WERI-Rb-1 (cell line): Measurements from ENCODE around the gene KCTD1.

Experiments
- DNase-seq: peaks from one replicate; pipeline ENCODE4 v3.0.0-alpha.2; 2020
- H3K27ac ChIP-seq: fragments of 250-450 bp; sonication (Bioruptor Pico); 2 replicates; pipeline ENCODE4 v1.5.1; 2020; ENCODE audit warnings: mild to moderate bottlenecking, moderate library complexity
- H3K27me3 ChIP-seq: fragments of 250-450 bp; sonication (Bioruptor Pico); 2 replicates; pipeline ENCODE4 v1.5.1; 2021; ENCODE audit warnings: mild to moderate bottlenecking, low read depth, moderate library complexity; ENCODE audit not compliant: insufficient read depth, severe bottlenecking
- H3K36me3 ChIP-seq: fragments of 250-450 bp; sonication (Bioruptor Pico); 2 replicates; pipeline ENCODE4 v1.5.1; 2020; ENCODE audit warnings: mild to moderate bottlenecking, moderate library complexity
- H3K4me3 ChIP-seq: 2 replicates; pipeline ENCODE4 v1.5.1; 2011; ENCODE audit warnings: low read depth, mild to moderate bottlenecking, control low read depth, low read length
- H3K9me3 ChIP-seq: fragments of 250-450 bp; sonication (Bioruptor Pico); 2 replicates; pipeline ENCODE4 v1.5.1; 2021; ENCODE audit warnings: mild to moderate bottlenecking, moderate library complexity; ENCODE audit not compliant: severe bottlenecking
- TF ChIP-seq, protein P1 (sequence below): IDR thresholded peaks from 2 replicates; pipeline ENCODE4 v1.5.1; 2011; ENCODE audit warnings: low read depth, mild to moderate bottlenecking, control low read depth, inconsistent platforms, low read length

The KCTD1 gene

DNA sequence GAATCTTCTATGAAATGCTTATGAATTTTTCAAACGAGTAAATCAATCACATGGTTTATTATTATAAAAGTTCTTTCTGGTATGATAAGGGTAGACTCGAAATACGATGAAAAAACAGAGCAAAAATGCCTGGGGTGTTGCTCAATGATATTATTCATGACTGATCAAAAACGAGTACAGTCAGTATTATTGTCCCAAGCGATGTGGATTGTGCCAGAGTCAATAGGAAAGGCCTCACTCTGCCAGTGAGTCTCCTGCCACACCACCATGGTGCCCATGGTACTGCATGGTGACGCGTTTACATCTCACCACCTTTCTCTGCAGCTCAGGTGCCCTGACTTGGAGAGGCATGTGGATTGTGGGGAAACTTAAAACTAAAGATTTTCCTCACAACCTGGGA, 58.5 kb downstream of the KCTD1 start:
- Histone ChIP-seq H3K36me3 (no peaks in the 10 kb centered on the region), H3K27ac (no peak overlapping the region), H3K27me3 (no peaks in the 10 kb centered on the region), H3K4me3 (no peak overlapping the region), H3K9me3 (no peaks in the 10 kb centered on the region)
- DNase-seq: no peak
- TF ChIP-seq, protein P1, sequence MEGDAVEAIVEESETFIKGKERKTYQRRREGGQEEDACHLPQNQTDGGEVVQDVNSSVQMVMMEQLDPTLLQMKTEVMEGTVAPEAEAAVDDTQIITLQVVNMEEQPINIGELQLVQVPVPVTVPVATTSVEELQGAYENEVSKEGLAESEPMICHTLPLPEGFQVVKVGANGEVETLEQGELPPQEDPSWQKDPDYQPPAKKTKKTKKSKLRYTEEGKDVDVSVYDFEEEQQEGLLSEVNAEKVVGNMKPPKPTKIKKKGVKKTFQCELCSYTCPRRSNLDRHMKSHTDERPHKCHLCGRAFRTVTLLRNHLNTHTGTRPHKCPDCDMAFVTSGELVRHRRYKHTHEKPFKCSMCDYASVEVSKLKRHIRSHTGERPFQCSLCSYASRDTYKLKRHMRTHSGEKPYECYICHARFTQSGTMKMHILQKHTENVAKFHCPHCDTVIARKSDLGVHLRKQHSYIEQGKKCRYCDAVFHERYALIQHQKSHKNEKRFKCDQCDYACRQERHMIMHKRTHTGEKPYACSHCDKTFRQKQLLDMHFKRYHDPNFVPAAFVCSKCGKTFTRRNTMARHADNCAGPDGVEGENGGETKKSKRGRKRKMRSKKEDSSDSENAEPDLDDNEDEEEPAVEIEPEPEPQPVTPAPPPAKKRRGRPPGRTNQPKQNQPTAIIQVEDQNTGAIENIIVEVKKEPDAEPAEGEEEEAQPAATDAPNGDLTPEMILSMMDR: no peak

GRCh38 chr18:26489191-26489590, 59.2 kb downstream of the KCTD1 start:
- H3K27ac ChIP-seq: no peak overlapping the region
- H3K36me3 ChIP-seq: no peaks in the 10 kb centered on the region
- TF ChIP-seq, protein P1: no peak
- DNase-seq: no peak
- no peak overlapping the region for H3K4me3 ChIP-seq
- H3K27me3 ChIP-seq: no peaks in the 10 kb centered on the region
- H3K9me3 ChIP-seq: no peaks in the 10 kb centered on the region

DNA sequence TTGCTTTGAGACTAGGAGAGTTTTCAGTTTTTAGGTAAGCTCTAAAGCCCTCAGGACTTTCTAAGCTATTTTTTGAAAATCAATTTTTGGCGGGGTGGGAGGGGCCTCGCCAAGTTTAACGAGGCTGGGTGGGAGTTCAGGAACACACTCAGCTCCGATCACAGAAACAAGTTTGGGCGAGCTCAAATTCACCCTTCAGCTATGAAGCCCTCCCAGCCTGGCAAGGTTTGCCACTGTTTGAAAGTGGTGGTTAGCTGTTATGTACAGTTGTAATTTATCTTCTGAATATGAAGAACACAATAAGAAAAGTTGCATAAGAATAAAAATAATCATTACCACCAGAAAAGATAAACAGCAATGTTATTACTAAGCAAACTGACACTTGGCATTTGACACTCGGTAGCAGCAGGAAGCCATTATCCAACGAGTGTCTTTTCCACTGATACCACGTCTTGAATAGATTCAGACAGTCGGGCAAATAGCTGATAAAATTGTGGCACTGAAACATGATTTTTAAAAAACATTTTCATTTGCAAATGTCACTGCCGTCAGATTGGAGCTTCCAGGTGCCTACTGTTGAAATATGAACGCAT, 59.8 kb downstream of the KCTD1 start:
- Histone ChIP-seq H3K4me3 (no peak overlapping the region), H3K36me3 (no peaks in the 10 kb centered on the region), H3K27ac (no peak overlapping the region), H3K27me3 (no peaks in the 10 kb centered on the region), H3K9me3 (no peaks in the 10 kb centered on the region)
- no peak for DNase-seq
- TF ChIP-seq, protein P1: no peak

DNA sequence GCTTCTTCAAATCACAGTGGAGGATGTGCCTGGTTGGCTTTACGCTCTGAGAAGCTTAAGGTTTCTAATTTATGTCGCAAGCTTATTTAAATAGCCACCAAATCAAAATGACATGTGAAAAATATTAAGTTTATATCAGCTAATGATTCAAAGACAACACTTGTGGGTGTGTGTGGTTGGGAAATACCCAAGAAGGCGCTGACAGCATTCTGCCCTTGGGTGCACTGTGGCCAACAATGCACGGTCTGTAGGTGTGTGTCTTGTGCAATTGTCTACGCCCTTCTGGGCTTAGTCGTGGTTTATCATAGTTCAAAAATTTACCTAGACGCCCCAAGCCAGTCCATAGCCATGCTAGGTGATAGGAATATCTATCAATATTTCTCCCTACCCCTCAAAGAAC, 60.9 kb downstream of the KCTD1 start:
- H3K4me3 ChIP-seq: no peak overlapping the region
- H3K9me3 ChIP-seq: no peaks in the 10 kb centered on the region
- H3K27ac ChIP-seq: no peak overlapping the region
- TF ChIP-seq, protein P1: no peak
- DNase-seq: no peak
- H3K27me3 ChIP-seq: no peaks in the 10 kb centered on the region
- H3K36me3 ChIP-seq: no peaks in the 10 kb centered on the region

DNA sequence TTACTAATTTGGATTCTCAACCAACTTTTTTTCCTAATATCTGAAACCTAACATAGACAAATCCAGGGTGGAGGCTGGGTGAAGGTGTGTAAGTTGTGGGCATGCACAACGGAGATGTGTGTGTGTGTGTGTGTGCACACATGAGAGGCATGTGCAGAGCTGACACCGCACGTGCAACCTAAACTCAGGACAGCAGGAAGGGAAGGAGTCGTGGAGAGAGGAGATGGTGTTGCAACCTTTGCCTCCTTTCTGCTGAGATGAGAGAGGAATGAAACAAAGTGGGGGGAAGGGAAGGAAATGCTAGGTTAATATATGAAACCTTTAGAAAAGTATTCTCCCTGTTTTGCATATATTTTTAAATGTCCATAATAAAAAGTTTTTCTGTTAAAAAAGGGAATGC, 64.7 kb downstream of the KCTD1 start:
- Histone ChIP-seq H3K27me3 (no peaks in the 10 kb centered on the region), H3K4me3 (no peak overlapping the region), H3K9me3 (no peaks in the 10 kb centered on the region), H3K27ac (no peak overlapping the region), H3K36me3 (no peaks in the 10 kb centered on the region)
- TF ChIP-seq, protein P1: no peak
- no peak for DNase-seq

GRCh38 chr18:26482569-26482968, 65.8 kb downstream of the KCTD1 start:
- TF ChIP-seq, protein P1: no peak
- peak; percentile 26 for DNase-seq
- Histone ChIP-seq H3K36me3 (no peaks in the 10 kb centered on the region), H3K27me3 (no peaks in the 10 kb centered on the region), H3K4me3 (no peak overlapping the region), H3K27ac (no peak overlapping the region), H3K9me3 (no peaks in the 10 kb centered on the region)
